ENCODE results near the gene OR5H15.
"Not testable (repeated sequence)": the region's sequence is repeated elsewhere in the genome, so short reads cannot be mapped to it uniquely, and the experiment has no call there.

DNA sequence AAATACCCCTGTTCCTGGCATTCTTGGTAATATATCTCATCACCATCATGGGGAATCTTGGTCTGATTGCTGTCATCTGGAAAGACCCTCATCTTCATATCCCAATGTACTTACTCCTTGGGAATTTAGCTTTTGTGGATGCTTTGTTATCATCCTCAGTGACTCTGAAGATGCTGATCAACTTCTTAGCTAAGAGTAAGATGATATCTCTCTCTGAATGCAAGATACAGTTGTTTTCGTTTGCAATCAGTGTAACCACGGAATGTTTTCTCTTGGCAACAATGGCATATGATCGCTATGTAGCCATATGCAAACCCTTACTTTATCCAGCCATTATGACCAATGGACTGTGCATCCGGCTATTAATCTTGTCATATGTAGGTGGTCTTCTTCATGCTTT, 17.0 kb upstream of the OR5H15 start:
- TF ChIP-seq EZH2 (IDR thresholded peaks at IDR 0.05; ENCODE audit: borderline replicate concordance, low read length): not testable (repeated sequence)
- TF ChIP-seq, protein P1, sequence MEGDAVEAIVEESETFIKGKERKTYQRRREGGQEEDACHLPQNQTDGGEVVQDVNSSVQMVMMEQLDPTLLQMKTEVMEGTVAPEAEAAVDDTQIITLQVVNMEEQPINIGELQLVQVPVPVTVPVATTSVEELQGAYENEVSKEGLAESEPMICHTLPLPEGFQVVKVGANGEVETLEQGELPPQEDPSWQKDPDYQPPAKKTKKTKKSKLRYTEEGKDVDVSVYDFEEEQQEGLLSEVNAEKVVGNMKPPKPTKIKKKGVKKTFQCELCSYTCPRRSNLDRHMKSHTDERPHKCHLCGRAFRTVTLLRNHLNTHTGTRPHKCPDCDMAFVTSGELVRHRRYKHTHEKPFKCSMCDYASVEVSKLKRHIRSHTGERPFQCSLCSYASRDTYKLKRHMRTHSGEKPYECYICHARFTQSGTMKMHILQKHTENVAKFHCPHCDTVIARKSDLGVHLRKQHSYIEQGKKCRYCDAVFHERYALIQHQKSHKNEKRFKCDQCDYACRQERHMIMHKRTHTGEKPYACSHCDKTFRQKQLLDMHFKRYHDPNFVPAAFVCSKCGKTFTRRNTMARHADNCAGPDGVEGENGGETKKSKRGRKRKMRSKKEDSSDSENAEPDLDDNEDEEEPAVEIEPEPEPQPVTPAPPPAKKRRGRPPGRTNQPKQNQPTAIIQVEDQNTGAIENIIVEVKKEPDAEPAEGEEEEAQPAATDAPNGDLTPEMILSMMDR (IDR thresholded peaks at IDR 0.05; ENCODE audit: low read length): not testable (repeated sequence)
